Measurements from ENCODE around the gene RALGAPA2.

DNA sequence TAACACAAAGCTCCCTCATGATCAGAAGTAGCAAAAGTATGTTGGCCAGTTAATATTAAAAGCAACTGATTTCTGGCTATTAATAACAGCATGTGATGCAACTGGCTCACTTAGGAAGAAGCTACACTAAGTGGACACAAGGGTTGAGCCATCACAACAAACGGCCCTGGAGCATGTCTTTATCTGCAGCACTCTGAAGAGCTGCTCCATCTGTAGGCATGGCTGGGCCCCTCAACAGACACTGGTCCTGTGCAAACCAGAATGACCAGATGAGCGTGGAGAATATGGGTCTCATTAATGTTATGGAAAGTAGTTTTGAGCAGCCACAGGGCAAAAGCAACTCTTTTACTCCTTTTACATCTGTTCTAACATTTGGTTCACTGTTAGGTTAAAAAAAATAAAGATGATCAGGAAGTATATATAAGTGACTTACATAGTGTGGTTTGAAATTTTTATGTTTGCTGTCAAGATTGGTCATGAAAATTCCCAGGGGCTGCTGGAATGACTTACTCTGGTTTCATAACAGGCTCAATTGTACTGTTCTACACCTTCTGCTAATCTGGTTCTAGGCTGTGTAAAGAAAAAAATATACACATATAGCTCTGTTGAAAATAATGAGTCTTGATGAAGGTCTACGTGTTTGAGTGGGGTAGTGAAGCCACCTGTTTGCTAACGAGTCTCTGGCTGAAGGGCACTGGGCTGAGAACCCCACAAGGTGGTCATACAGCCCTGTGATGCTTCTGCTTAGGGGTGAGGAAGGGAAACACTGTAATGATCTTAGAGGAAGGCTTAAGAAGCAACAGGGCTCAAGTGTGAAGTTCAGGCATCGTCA lies 286.4 kb downstream of the RALGAPA2 start:
- TF ChIP-seq CTCF (IDR thresholded peaks at IDR 0.05) (no peak), EP300 (IDR thresholded peaks at IDR 0.05) (no peak)

All from esophagus muscularis mucosa (tissue), 3 donors.